Karpas-422 (cell line): ENCODE data around the gene FHIT. TPM values are rescaled to one million over a fixed set of nuclear protein-coding genes. Genes with fewer than 3 reads are reported as not detected.

Experiments
- DNase-seq: peaks from one replicate; pipeline ENCODE4 v3.0.0-alpha.2; 2015
- H2AFZ ChIP-seq: fragments of 200-600 bp; sonication (generic); 2 replicates; pipeline ENCODE4 v1.6.1; 2014; ENCODE audit warnings: antibody characterized with exemption, low read length, mixed read lengths
- H3K27ac ChIP-seq: fragments of 200-600 bp; sonication (generic); 2 replicates; pipeline ENCODE4 v1.5.1; 2014; ENCODE audit warnings: mild to moderate bottlenecking, low read length, moderate library complexity
- H3K27me3 ChIP-seq: fragments of 200-600 bp; sonication (generic); 2 replicates; pipeline ENCODE4 v1.6.1; 2014; ENCODE audit warnings: low read length, mixed read lengths
- H3K36me3 ChIP-seq: fragments of 200-600 bp; sonication (generic); 2 replicates; pipeline ENCODE4 v1.6.1; 2014; ENCODE audit warnings: low read length, mixed read lengths; ENCODE audit not compliant: insufficient read depth
- H3K4me1 ChIP-seq: fragments of 200-600 bp; sonication (generic); 2 replicates; pipeline ENCODE4 v1.6.1; 2014; ENCODE audit warnings: mild to moderate bottlenecking, low read length, mixed read lengths
- H3K4me2 ChIP-seq: fragments of 200-600 bp; sonication (generic); 2 replicates; pipeline ENCODE4 v1.6.1; 2014; ENCODE audit warnings: low read length, low read depth, mild to moderate bottlenecking; ENCODE audit not compliant: poor library complexity, severe bottlenecking
- H3K4me3 ChIP-seq: fragments of 200-600 bp; sonication (generic); 2 replicates; pipeline ENCODE4 v1.5.1; 2014; ENCODE audit warnings: mild to moderate bottlenecking, antibody characterized with exemption, low read length, mixed read lengths
- H3K79me2 ChIP-seq: fragments of 200-600 bp; sonication (generic); 2 replicates; pipeline ENCODE4 v1.6.1; 2014; ENCODE audit warnings: mild to moderate bottlenecking, low read length, mixed read lengths
- H3K9ac ChIP-seq: fragments of 200-600 bp; sonication (generic); 2 replicates; pipeline ENCODE4 v1.6.0; 2014; ENCODE audit warnings: low read length
- H3K9me2 ChIP-seq: fragments of 200-600 bp; sonication (generic), shearing (Covaris generic); replicated peaks from 2 replicates; pipeline ENCODE4 v1.6.0; 2014; ENCODE audit warnings: mild to moderate bottlenecking, low read length, moderate library complexity; ENCODE audit not compliant: insufficient read depth
- H3K9me3 ChIP-seq: fragments of 300-700, 200-600 bp; sonication (generic); 2 replicates; pipeline ENCODE4 v1.6.1; 2014; ENCODE audit warnings: low read length, mixed read lengths
- H4K20me1 ChIP-seq: fragments of 200-600 bp; sonication (generic); 2 replicates; pipeline ENCODE4 v1.6.1; 2014; ENCODE audit warnings: mild to moderate bottlenecking, antibody characterized with exemption, low read length, low read depth; ENCODE audit not compliant: insufficient read depth
- total RNA-seq: library from RNA; depleted of rRNA; stranded (reverse); fragments of >200 nt; shearing (Covaris generic); gene quantifications from 2 replicates; pipeline ENCODE4 v1.2.3, GENCODE V29; 2014; ENCODE audit warnings: low replicate concordance

FHIT gene
- total RNA-seq, 1 experiment from 2014 or later, result not detected

- H3K4me1 ChIP-seq, result no peaks in the 10 kb centered on the region
- no peak overlapping the region for H2AFZ ChIP-seq
- no peak overlapping the region for H3K27ac ChIP-seq
- no peaks in the 10 kb centered on the region for H3K36me3 ChIP-seq
- peaks cover 7% of the 10 kb centered on the region; the same call in 1 of the 2 replicates for H3K9me3 ChIP-seq
- H3K4me2 ChIP-seq, result no peak overlapping the region
- no peak for DNase-seq
- no peaks in the 10 kb centered on the region for H3K79me2 ChIP-seq
- H4K20me1 ChIP-seq, result no peaks in the 10 kb centered on the region
- H3K4me3 ChIP-seq, result no peak overlapping the region
- H3K9me2 ChIP-seq, result no peaks in the 10 kb centered on the region
- H3K9ac ChIP-seq, result no peak overlapping the region
- H3K27me3 ChIP-seq, result no peaks in the 10 kb centered on the region
Observed at GRCh38 chr3:60775985-60776384, 475.3 kb downstream of the FHIT start.

- no peak for DNase-seq
- H3K36me3 ChIP-seq, result no peaks in the 10 kb centered on the region
- no peaks in the 10 kb centered on the region for H4K20me1 ChIP-seq
- no peaks in the 10 kb centered on the region for H3K79me2 ChIP-seq
- no peak overlapping the region for H2AFZ ChIP-seq
- peaks cover 9% of the 10 kb centered on the region; the same call in 1 of the 2 replicates for H3K9me3 ChIP-seq
- H3K4me3 ChIP-seq, result no peak overlapping the region
- no peak overlapping the region for H3K27ac ChIP-seq
- no peaks in the 10 kb centered on the region for H3K27me3 ChIP-seq
- no peak overlapping the region for H3K9ac ChIP-seq
- H3K4me1 ChIP-seq, result no peaks in the 10 kb centered on the region
- no peak overlapping the region for H3K4me2 ChIP-seq
- no peaks in the 10 kb centered on the region for H3K9me2 ChIP-seq
Observed at GRCh38 chr3:60774617-60775016, 476.6 kb downstream of the FHIT start.

GRCh38 chr3:60772584-60772983 is 478.7 kb downstream of the FHIT start:
- no peaks in the 10 kb centered on the region for H4K20me1 ChIP-seq
- H3K9ac ChIP-seq, result no peak overlapping the region
- no peaks in the 10 kb centered on the region for H3K9me2 ChIP-seq
- H3K4me2 ChIP-seq, result no peak overlapping the region
- H3K27ac ChIP-seq, result no peak overlapping the region
- H3K4me3 ChIP-seq, result no peak overlapping the region
- H3K79me2 ChIP-seq, result no peaks in the 10 kb centered on the region
- no peak for DNase-seq
- H2AFZ ChIP-seq, result no peak overlapping the region
- no peaks in the 10 kb centered on the region for H3K27me3 ChIP-seq
- no peaks in the 10 kb centered on the region for H3K36me3 ChIP-seq
- peaks cover 9% of the 10 kb centered on the region for H3K9me3 ChIP-seq
- no peaks in the 10 kb centered on the region for H3K4me1 ChIP-seq

GRCh38 chr3:60771766-60772165 is 479.5 kb downstream of the FHIT start:
- no peaks in the 10 kb centered on the region for H4K20me1 ChIP-seq
- H3K27me3 ChIP-seq, result no peaks in the 10 kb centered on the region
- H3K4me3 ChIP-seq, result no peak overlapping the region
- H3K79me2 ChIP-seq, result no peaks in the 10 kb centered on the region
- no peaks in the 10 kb centered on the region for H3K36me3 ChIP-seq
- no peak overlapping the region for H2AFZ ChIP-seq
- H3K9ac ChIP-seq, result no peak overlapping the region
- H3K9me2 ChIP-seq, result no peaks in the 10 kb centered on the region
- no peaks in the 10 kb centered on the region for H3K4me1 ChIP-seq
- H3K4me2 ChIP-seq, result no peak overlapping the region
- no peak overlapping the region for H3K27ac ChIP-seq
- DNase-seq, result no peak
- H3K9me3 ChIP-seq, result peaks cover 14% of the 10 kb centered on the region

GRCh38 chr3:60770532-60770931 is 480.7 kb downstream of the FHIT start:
- Histone ChIP-seq H3K4me2 (no peak overlapping the region), H3K4me3 (no peak overlapping the region), H3K27ac (no peak overlapping the region), H3K27me3 (no peaks in the 10 kb centered on the region), H2AFZ (no peak overlapping the region), H3K9me3 (peaks cover 14% of the 10 kb centered on the region), H3K36me3 (no peaks in the 10 kb centered on the region), H4K20me1 (no peaks in the 10 kb centered on the region), H3K79me2 (no peaks in the 10 kb centered on the region), H3K4me1 (no peaks in the 10 kb centered on the region), H3K9ac (no peak overlapping the region), H3K9me2 (no peaks in the 10 kb centered on the region)
- DNase-seq, result no peak

- no peaks in the 10 kb centered on the region for H3K9me2 ChIP-seq
- H3K79me2 ChIP-seq, result no peaks in the 10 kb centered on the region
- H3K4me1 ChIP-seq, result no peaks in the 10 kb centered on the region
- no peak overlapping the region for H3K27ac ChIP-seq
- H3K9me3 ChIP-seq, result peaks cover 23% of the 10 kb centered on the region
- no peak overlapping the region for H3K9ac ChIP-seq
- H4K20me1 ChIP-seq, result no peaks in the 10 kb centered on the region
- no peak overlapping the region for H3K4me3 ChIP-seq
- no peaks in the 10 kb centered on the region for H3K36me3 ChIP-seq
- no peak for DNase-seq
- H3K4me2 ChIP-seq, result no peak overlapping the region
- no peak overlapping the region for H2AFZ ChIP-seq
- no peaks in the 10 kb centered on the region for H3K27me3 ChIP-seq
Observed at GRCh38 chr3:60767536-60767935, 483.7 kb downstream of the FHIT start.

GRCh38 chr3:60765776-60766175 is 485.5 kb downstream of the FHIT start:
- Histone ChIP-seq H4K20me1 (no peaks in the 10 kb centered on the region), H3K4me3 (no peak overlapping the region), H3K4me1 (no peaks in the 10 kb centered on the region), H3K27me3 (no peaks in the 10 kb centered on the region), H2AFZ (no peak overlapping the region), H3K9me2 (no peaks in the 10 kb centered on the region), H3K9ac (no peak overlapping the region), H3K36me3 (no peaks in the 10 kb centered on the region), H3K27ac (no peak overlapping the region), H3K4me2 (no peak overlapping the region), H3K79me2 (no peaks in the 10 kb centered on the region), H3K9me3 (peaks cover 17% of the 10 kb centered on the region)
- DNase-seq, result no peak

GRCh38 chr3:60764870-60765269 is 486.4 kb downstream of the FHIT start:
- H3K9me3 ChIP-seq, result peaks cover 26% of the 10 kb centered on the region
- no peak overlapping the region for H3K4me3 ChIP-seq
- H3K27me3 ChIP-seq, result no peaks in the 10 kb centered on the region
- no peaks in the 10 kb centered on the region for H4K20me1 ChIP-seq
- no peak overlapping the region for H3K27ac ChIP-seq
- no peaks in the 10 kb centered on the region for H3K4me1 ChIP-seq
- DNase-seq, result no peak
- no peak overlapping the region for H3K4me2 ChIP-seq
- no peak overlapping the region for H2AFZ ChIP-seq
- H3K79me2 ChIP-seq, result no peaks in the 10 kb centered on the region
- H3K9ac ChIP-seq, result no peak overlapping the region
- H3K36me3 ChIP-seq, result no peaks in the 10 kb centered on the region
- no peaks in the 10 kb centered on the region for H3K9me2 ChIP-seq

GRCh38 chr3:60760145-60760544 is 491.1 kb downstream of the FHIT start:
- no peaks in the 10 kb centered on the region for H3K9me2 ChIP-seq
- H3K27ac ChIP-seq, result no peak overlapping the region
- H3K9ac ChIP-seq, result no peak overlapping the region
- H3K36me3 ChIP-seq, result no peaks in the 10 kb centered on the region
- no peak overlapping the region for H3K4me3 ChIP-seq
- no peaks in the 10 kb centered on the region for H3K79me2 ChIP-seq
- no peak for DNase-seq
- no peaks in the 10 kb centered on the region for H3K27me3 ChIP-seq
- no peaks in the 10 kb centered on the region for H3K4me1 ChIP-seq
- H3K9me3 ChIP-seq, result peaks cover 33% of the 10 kb centered on the region
- H2AFZ ChIP-seq, result no peak overlapping the region
- no peaks in the 10 kb centered on the region for H4K20me1 ChIP-seq
- no peak overlapping the region for H3K4me2 ChIP-seq
